MM.1S (cell line): ENCODE results near the gene SGCD.

Experiments
- CTCF ChIP-seq: fragments of 300-600 bp; sonication (generic); IDR thresholded peaks from 2 replicates; pipeline ENCODE4 v1.5.1; 2016; ENCODE audit warnings: antibody characterized with exemption, low read length, mixed read lengths
- EZH2phosphoT487 ChIP-seq: fragments of 300-600 bp; sonication (generic); IDR thresholded peaks from 2 replicates; pipeline ENCODE4 v1.6.1; 2018; ENCODE audit warnings: antibody characterized with exemption, low read length

GRCh38 chr5:156387391-156387790, 60.4 kb downstream of the SGCD start:
- TF ChIP-seq EZH2phosphoT487 (no peak), CTCF (no peak)
